Immature natural killer cell (primary cell): Measurements from ENCODE around the gene CCDC137. TPM values are rescaled to one million over a fixed set of nuclear protein-coding genes. Genes with fewer than 3 reads are reported as not detected.
A peak's percentile ranks its signal among the peaks of the same experiment; 100 is the strongest.

Source experiments
- DNase-seq, 3 donors: peaks; one replicate each; pipeline ENCODE4 v3.0.0; 2022; ENCODE audit warnings: mixed read lengths in 1 of 3
- H3K27ac Mint-ChIP-seq, 6 donors: one replicate each; pipeline ENCODE4 v1.8.0; 2020; ENCODE audit warnings: mixed read lengths in 6 of 6, mild to moderate bottlenecking in 5 of 6, inconsistent platforms in 4 of 6, moderate library complexity in 3 of 6
- H3K27me3 Mint-ChIP-seq, 3 donors: one replicate each; pipeline ENCODE4 v1.8.0; 2020 to 2021; ENCODE audit warnings: low read depth in 3 of 3, mild to moderate bottlenecking in 3 of 3, mixed read lengths in 3 of 3, moderate library complexity in 3 of 3, inconsistent platforms in 1 of 3
- H3K36me3 Mint-ChIP-seq, 3 donors: one replicate each; pipeline ENCODE4 v1.8.0; 2020; ENCODE audit warnings: mixed read lengths in 3 of 3, inconsistent platforms in 2 of 3, mild to moderate bottlenecking in 2 of 3
- H3K4me1 Mint-ChIP-seq, 2 donors: one replicate each; pipeline ENCODE4 v1.8.0; 2020; ENCODE audit warnings: inconsistent platforms in 2 of 2, mild to moderate bottlenecking in 2 of 2, mixed read lengths in 2 of 2, moderate library complexity in 1 of 2
- H3K4me3 Mint-ChIP-seq, 5 donors: one replicate each; pipeline ENCODE4 v1.8.0; 2020; ENCODE audit warnings: mild to moderate bottlenecking in 5 of 5, mixed read lengths in 5 of 5, inconsistent platforms in 3 of 5, moderate library complexity in 3 of 5
- H3K9me3 Mint-ChIP-seq, 6 donors: one replicate each; pipeline ENCODE4 v1.8.0; 2020; ENCODE audit warnings: mild to moderate bottlenecking in 6 of 6, mixed read lengths in 6 of 6, inconsistent platforms in 4 of 6, moderate library complexity in 3 of 6
- polyA plus RNA-seq, 3 donors: library from polyadenylated mRNA; unstranded; fragments of 300-500 nt; fragmentation: Illumina TruSeq; gene quantifications; one replicate each; pipeline ENCODE4 v1.2.3, GENCODE V29; 2021

Gene CCDC137
- polyA plus RNA-seq, 3 donors from 2014 or later = 1.8 to 21.7 (median 6.1) TPM

GRCh38 chr17:81644496-81644895 is 22.0 kb upstream of the CCDC137 start:
- Mint-ChIP-seq H3K36me3 (no peaks in the 10 kb centered on the region), H3K4me3 (no peak overlapping the region), H3K9me3 (no peaks in the 10 kb centered on the region), H3K27me3 (peaks cover 3 to 13% (median 9%) of the 10 kb centered on the region in 3 donors), H3K4me1 (no peaks in the 10 kb centered on the region), H3K27ac (no peak overlapping the region)
- no peak for DNase-seq

GRCh38 chr17:81644976-81645952 is 21.3 kb upstream of the CCDC137 start:
- Mint-ChIP-seq H3K9me3 (no peaks in the 10 kb centered on the region), H3K27me3 (peaks cover 3 to 13% (median 11%) of the 10 kb centered on the region in 3 donors), H3K27ac (no peak overlapping the region), H3K36me3 (no peaks in the 10 kb centered on the region), H3K4me3 (no peak overlapping the region), H3K4me1 (no peaks in the 10 kb centered on the region)
- no peak for DNase-seq

GRCh38 chr17:81646869-81647600 is 19.5 kb upstream of the CCDC137 start:
- DNase-seq = no peak
- Mint-ChIP-seq H3K4me3 (no peak overlapping the region), H3K27me3 (peaks cover 3 to 11% (median 11%) of the 10 kb centered on the region in 3 donors), H3K9me3 (no peaks in the 10 kb centered on the region), H3K36me3 (peaks cover 0 to 4% (median 0%) of the 10 kb centered on the region in 3 donors), H3K27ac (no peak overlapping the region), H3K4me1 (peaks cover 0 to 5% of the 10 kb centered on the region in 2 donors)

GRCh38 chr17:81647640-81648012 is 18.9 kb upstream of the CCDC137 start:
- no peaks in the 10 kb centered on the region for H3K9me3 Mint-ChIP-seq
- H3K4me3 Mint-ChIP-seq = no peak overlapping the region
- peaks cover 3 to 11% (median 11%) of the 10 kb centered on the region in 3 donors for H3K27me3 Mint-ChIP-seq
- peaks cover 0 to 4% (median 0%) of the 10 kb centered on the region in 3 donors for H3K36me3 Mint-ChIP-seq
- no peak overlapping the region for H3K27ac Mint-ChIP-seq
- H3K4me1 Mint-ChIP-seq = peaks cover 0 to 6% of the 10 kb centered on the region in 2 donors
- no peak for DNase-seq

GRCh38 chr17:81648013-81648706 is 18.4 kb upstream of the CCDC137 start:
- H3K36me3 Mint-ChIP-seq = peaks cover 0 to 4% (median 0%) of the 10 kb centered on the region in 3 donors
- no peak overlapping the region for H3K27ac Mint-ChIP-seq
- H3K4me3 Mint-ChIP-seq = no peak overlapping the region
- H3K27me3 Mint-ChIP-seq = peaks cover 3 to 13% (median 11%) of the 10 kb centered on the region in 3 donors
- DNase-seq = no peak
- H3K9me3 Mint-ChIP-seq = no peaks in the 10 kb centered on the region
- peaks cover 3 to 9% of the 10 kb centered on the region in 2 donors for H3K4me1 Mint-ChIP-seq

GRCh38 chr17:81648707-81649085 is 17.8 kb upstream of the CCDC137 start:
- peaks cover 9 to 14% of the 10 kb centered on the region in 2 donors for H3K4me1 Mint-ChIP-seq
- H3K27ac Mint-ChIP-seq = no peak overlapping the region
- H3K4me3 Mint-ChIP-seq = no peak overlapping the region

DNA sequence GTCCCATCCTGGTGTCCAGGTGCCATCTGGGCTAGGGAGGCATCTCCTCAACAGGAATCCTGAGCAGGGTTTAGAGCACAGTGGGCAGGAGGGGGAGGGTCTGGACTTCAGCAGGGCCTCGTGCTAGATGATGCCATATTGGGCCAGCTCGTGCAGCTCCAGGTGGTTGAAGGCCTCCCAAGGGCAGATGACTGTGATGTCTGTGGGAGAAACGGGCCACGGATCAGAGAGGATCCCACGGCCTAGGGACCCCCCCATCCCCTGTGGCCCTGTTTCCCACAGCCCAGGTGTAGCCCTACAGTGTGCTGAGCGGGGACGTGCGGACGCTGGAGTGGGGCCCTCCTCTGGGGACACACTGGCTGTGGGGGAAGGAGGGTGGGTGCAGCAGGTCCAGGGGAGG is 15.6 kb upstream of the CCDC137 start:
- DNase-seq = no peak
- peaks cover 3 to 16% (median 11%) of the 10 kb centered on the region in 3 donors for H3K27me3 Mint-ChIP-seq
- H3K36me3 Mint-ChIP-seq = peaks cover 0 to 4% (median 0%) of the 10 kb centered on the region in 3 donors
- H3K27ac Mint-ChIP-seq = no peak overlapping the region
- no peaks in the 10 kb centered on the region for H3K9me3 Mint-ChIP-seq
- no peak overlapping the region for H3K4me3 Mint-ChIP-seq
- peaks cover 13 to 19% of the 10 kb centered on the region in 2 donors for H3K4me1 Mint-ChIP-seq

More at GRCh38 chr17:81648707-81649085, 17.8 kb upstream of the CCDC137 start:
- no peaks in the 10 kb centered on the region for H3K9me3 Mint-ChIP-seq
- DNase-seq = no peak
- peaks cover 0 to 4% (median 0%) of the 10 kb centered on the region in 3 donors for H3K36me3 Mint-ChIP-seq
- H3K27me3 Mint-ChIP-seq = peaks cover 3 to 18% (median 11%) of the 10 kb centered on the region in 3 donors

GRCh38 chr17:81651692-81652091 is 14.8 kb upstream of the CCDC137 start:
- H3K27me3 Mint-ChIP-seq = peaks cover 2 to 16% (median 11%) of the 10 kb centered on the region in 3 donors
- no peak for DNase-seq
- H3K9me3 Mint-ChIP-seq = no peaks in the 10 kb centered on the region
- peak overlapping the region in 2 of 6 donors; percentile 61 to 78 for H3K27ac Mint-ChIP-seq
- H3K4me1 Mint-ChIP-seq = peaks cover 13 to 19% of the 10 kb centered on the region in 2 donors
- H3K36me3 Mint-ChIP-seq = peaks cover 0 to 4% (median 0%) of the 10 kb centered on the region in 3 donors
- peak overlapping the region in 3 of 5 donors; percentile 41 to 75 (median 75) for H3K4me3 Mint-ChIP-seq

GRCh38 chr17:81652906-81653771 is 13.4 kb upstream of the CCDC137 start:
- peaks cover 0 to 4% (median 0%) of the 10 kb centered on the region in 3 donors for H3K36me3 Mint-ChIP-seq
- DNase-seq = peak; percentile 30 to 43 (median 33)
- peaks cover 13 to 19% of the 10 kb centered on the region in 2 donors for H3K4me1 Mint-ChIP-seq
- peak overlapping the region; percentile 85 to 97 (median 88) for H3K4me3 Mint-ChIP-seq
- H3K9me3 Mint-ChIP-seq = no peaks in the 10 kb centered on the region
- peaks cover 0 to 14% (median 6%) of the 10 kb centered on the region in 3 donors for H3K27me3 Mint-ChIP-seq
- H3K27ac Mint-ChIP-seq = peak overlapping the region; percentile 64 to 90 (median 75)

- H3K9me3 Mint-ChIP-seq = no peaks in the 10 kb centered on the region
- no peak overlapping the region for H3K27ac Mint-ChIP-seq
- H3K36me3 Mint-ChIP-seq = peaks cover 0 to 4% (median 0%) of the 10 kb centered on the region in 3 donors
- peaks cover 0 to 7% (median 0%) of the 10 kb centered on the region in 3 donors for H3K27me3 Mint-ChIP-seq
- H3K4me1 Mint-ChIP-seq = peaks cover 13 to 19% of the 10 kb centered on the region in 2 donors
- DNase-seq = no peak
- no peak overlapping the region for H3K4me3 Mint-ChIP-seq
Measured at GRCh38 chr17:81655378-81656117, 11.0 kb upstream of the CCDC137 start.

GRCh38 chr17:81656118-81656743 is 10.3 kb upstream of the CCDC137 start, which contains the start of gene PDE6G:
Gene PDE6G (minus strand): TSS chr17:81656542. CDS start chr17:81653305, 3,237 bp downstream.
- Mint-ChIP-seq H3K27ac (no peak within 1 kb of the TSS), H3K9me3 (no peaks in the 10 kb centered on the region), H3K36me3 (peaks cover 0 to 4% (median 0%) of the 10 kb centered on the region in 3 donors), H3K4me1 (peaks cover 13 to 19% of the 10 kb centered on the region in 2 donors), H3K4me3 (no peak within 1 kb of the TSS), H3K27me3 (peaks cover 0 to 7% (median 2%) of the 10 kb centered on the region in 3 donors)
- no peak for DNase-seq
